ENCODE measurements around the gene PID1. TPM values are rescaled to one million over a fixed set of nuclear protein-coding genes. Genes with fewer than 3 reads are reported as not detected.

Gene PID1
- total RNA-seq, 1 donor from 2014 or later = 10.7 TPM

GRCh38 chr2:229089776-229090175 is 181.3 kb downstream of the PID1 start:
- Histone ChIP-seq H4K20me1 (ENCODE audit: insufficient read depth, low read length) (no peaks in the 10 kb centered on the region), H3K4me2 (ENCODE audit: low read length) (no peak overlapping the region), H3K4me1 (ENCODE audit: insufficient read depth, low read length) (no peaks in the 10 kb centered on the region), H2AFZ (ENCODE audit: low read depth, low read length) (no peak overlapping the region), H3K9ac (ENCODE audit: low read length) (no peak overlapping the region), H3K27ac (ENCODE audit: low read depth, low read length) (no peak overlapping the region), H3K4me3 (ENCODE audit: insufficient read depth, low read depth, low read length) (no peak overlapping the region), H3K9me3 (ENCODE audit: insufficient read depth, low read depth, low read length) (no peaks in the 10 kb centered on the region), H3K27me3 (ENCODE audit: insufficient read depth, low read length) (no peaks in the 10 kb centered on the region), H3K36me3 (ENCODE audit: insufficient read depth, low read length) (no peaks in the 10 kb centered on the region), H3K79me2 (ENCODE audit: insufficient read depth, low read length) (no peaks in the 10 kb centered on the region)
- peaks cover 17% of the 10 kb centered on the region for H3K4me1 Mint-ChIP-seq (ENCODE audit: low read depth, unreplicated experiment)
- peak; percentile 14 for DNase-seq (ENCODE audit: low read depth)
- FAIRE-seq = no peak
- peaks cover 5% of the 10 kb centered on the region for H3K36me3 Mint-ChIP-seq (ENCODE audit: low read depth, unreplicated experiment)
- H3K4me3 Mint-ChIP-seq (ENCODE audit: unreplicated experiment) = no peak overlapping the region
- H3K9me3 Mint-ChIP-seq (ENCODE audit: unreplicated experiment) = peaks cover 4% of the 10 kb centered on the region
- no peak overlapping the region for H3K27ac Mint-ChIP-seq (ENCODE audit: unreplicated experiment)
- TF ChIP-seq, protein P1, sequence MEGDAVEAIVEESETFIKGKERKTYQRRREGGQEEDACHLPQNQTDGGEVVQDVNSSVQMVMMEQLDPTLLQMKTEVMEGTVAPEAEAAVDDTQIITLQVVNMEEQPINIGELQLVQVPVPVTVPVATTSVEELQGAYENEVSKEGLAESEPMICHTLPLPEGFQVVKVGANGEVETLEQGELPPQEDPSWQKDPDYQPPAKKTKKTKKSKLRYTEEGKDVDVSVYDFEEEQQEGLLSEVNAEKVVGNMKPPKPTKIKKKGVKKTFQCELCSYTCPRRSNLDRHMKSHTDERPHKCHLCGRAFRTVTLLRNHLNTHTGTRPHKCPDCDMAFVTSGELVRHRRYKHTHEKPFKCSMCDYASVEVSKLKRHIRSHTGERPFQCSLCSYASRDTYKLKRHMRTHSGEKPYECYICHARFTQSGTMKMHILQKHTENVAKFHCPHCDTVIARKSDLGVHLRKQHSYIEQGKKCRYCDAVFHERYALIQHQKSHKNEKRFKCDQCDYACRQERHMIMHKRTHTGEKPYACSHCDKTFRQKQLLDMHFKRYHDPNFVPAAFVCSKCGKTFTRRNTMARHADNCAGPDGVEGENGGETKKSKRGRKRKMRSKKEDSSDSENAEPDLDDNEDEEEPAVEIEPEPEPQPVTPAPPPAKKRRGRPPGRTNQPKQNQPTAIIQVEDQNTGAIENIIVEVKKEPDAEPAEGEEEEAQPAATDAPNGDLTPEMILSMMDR (IDR thresholded peaks at IDR 0.05; ENCODE audit: insufficient read depth, low read depth, low read length) = no peak
- H3K27me3 Mint-ChIP-seq (ENCODE audit: low read depth, unreplicated experiment) = no peaks in the 10 kb centered on the region

DNA sequence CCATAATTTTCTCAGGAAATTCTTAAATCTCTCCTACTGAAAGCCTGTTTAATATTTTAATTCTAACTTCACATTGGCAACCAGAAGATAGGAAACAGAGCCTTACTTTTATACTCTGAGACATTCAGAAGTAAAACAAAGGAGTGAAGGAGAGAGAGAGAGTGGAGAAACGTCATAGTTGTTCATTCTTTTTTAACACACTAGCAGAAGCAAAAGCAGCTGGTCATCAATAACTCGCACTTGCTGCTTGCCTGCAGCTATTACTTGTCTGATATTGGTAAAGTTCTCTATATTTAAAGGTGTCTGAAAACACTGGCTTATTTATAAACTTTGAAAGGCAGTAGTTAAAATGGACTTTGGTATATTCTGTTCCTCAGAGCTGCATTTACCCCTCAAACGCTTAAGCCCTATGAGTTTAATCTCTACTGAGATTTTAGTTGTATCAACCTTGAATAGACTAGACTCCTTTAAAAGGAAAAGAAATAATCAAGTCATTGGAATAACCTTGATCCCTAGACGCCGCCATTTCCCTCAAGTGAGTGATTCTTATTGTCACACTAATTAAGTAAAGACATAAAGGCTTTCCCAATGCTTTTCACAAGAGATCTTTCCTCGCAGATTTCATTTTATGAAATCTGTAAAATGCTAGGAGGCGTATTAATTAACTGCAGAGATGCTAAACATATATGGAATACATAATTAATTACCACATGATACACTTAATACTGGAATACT is 182.0 kb downstream of the PID1 start:
- Histone ChIP-seq H3K9ac (ENCODE audit: low read length) (no peak overlapping the region), H3K79me2 (ENCODE audit: insufficient read depth, low read length) (no peaks in the 10 kb centered on the region), H3K27me3 (ENCODE audit: insufficient read depth, low read length) (no peaks in the 10 kb centered on the region), H3K9me3 (ENCODE audit: insufficient read depth, low read depth, low read length) (no peaks in the 10 kb centered on the region), H3K4me1 (ENCODE audit: insufficient read depth, low read length) (no peaks in the 10 kb centered on the region), H3K4me3 (ENCODE audit: insufficient read depth, low read depth, low read length) (no peak overlapping the region), H3K27ac (ENCODE audit: low read depth, low read length) (no peak overlapping the region), H2AFZ (ENCODE audit: low read depth, low read length) (no peak overlapping the region), H4K20me1 (ENCODE audit: insufficient read depth, low read length) (no peaks in the 10 kb centered on the region), H3K36me3 (ENCODE audit: insufficient read depth, low read length) (no peaks in the 10 kb centered on the region), H3K4me2 (ENCODE audit: low read length) (no peak overlapping the region)
- DNase-seq (ENCODE audit: low read depth) (no peak), FAIRE-seq (no peak)
- Mint-ChIP-seq H3K9me3 (ENCODE audit: unreplicated experiment) (peaks cover 4% of the 10 kb centered on the region), H3K4me3 (ENCODE audit: unreplicated experiment) (no peak overlapping the region), H3K4me1 (ENCODE audit: low read depth, unreplicated experiment) (peaks cover 17% of the 10 kb centered on the region), H3K27ac (ENCODE audit: unreplicated experiment) (no peak overlapping the region), H3K27me3 (ENCODE audit: low read depth, unreplicated experiment) (no peaks in the 10 kb centered on the region), H3K36me3 (ENCODE audit: low read depth, unreplicated experiment) (peaks cover 7% of the 10 kb centered on the region)
- TF ChIP-seq, protein P1 (IDR thresholded peaks at IDR 0.05; ENCODE audit: insufficient read depth, low read depth, low read length) = no peak

DNA sequence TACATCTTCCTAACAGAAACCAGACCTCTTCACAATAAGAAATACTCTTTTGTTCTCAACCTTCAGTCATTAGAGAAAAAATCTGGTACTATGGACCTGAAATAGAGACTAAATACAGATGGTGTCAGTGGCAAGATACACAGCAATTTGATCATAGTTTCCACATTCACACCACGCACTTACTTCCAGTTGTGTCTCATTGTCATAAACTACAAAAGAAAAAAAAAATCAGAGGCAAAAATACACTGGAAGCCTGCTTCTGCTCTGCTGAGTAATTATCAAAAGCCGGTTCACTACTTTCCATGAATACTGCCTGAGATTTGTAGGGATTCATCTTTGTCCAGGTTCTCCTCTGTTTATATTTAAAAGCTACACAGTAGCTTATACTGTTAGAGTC is 182.6 kb downstream of the PID1 start:
- Histone ChIP-seq H3K4me1 (ENCODE audit: insufficient read depth, low read length) (no peaks in the 10 kb centered on the region), H3K79me2 (ENCODE audit: insufficient read depth, low read length) (no peaks in the 10 kb centered on the region), H3K4me3 (ENCODE audit: insufficient read depth, low read depth, low read length) (no peak overlapping the region), H3K9ac (ENCODE audit: low read length) (no peak overlapping the region), H3K9me3 (ENCODE audit: insufficient read depth, low read depth, low read length) (no peaks in the 10 kb centered on the region), H4K20me1 (ENCODE audit: insufficient read depth, low read length) (no peaks in the 10 kb centered on the region), H3K27me3 (ENCODE audit: insufficient read depth, low read length) (no peaks in the 10 kb centered on the region), H2AFZ (ENCODE audit: low read depth, low read length) (no peak overlapping the region), H3K27ac (ENCODE audit: low read depth, low read length) (no peak overlapping the region), H3K4me2 (ENCODE audit: low read length) (no peak overlapping the region), H3K36me3 (ENCODE audit: insufficient read depth, low read length) (no peaks in the 10 kb centered on the region)
- no peak overlapping the region for H3K4me3 Mint-ChIP-seq (ENCODE audit: unreplicated experiment)
- FAIRE-seq (no peak), DNase-seq (ENCODE audit: low read depth) (no peak)
- TF ChIP-seq, protein P1 (IDR thresholded peaks at IDR 0.05; ENCODE audit: insufficient read depth, low read depth, low read length) = no peak
- no peak for TF ChIP-seq EZH2 (IDR thresholded peaks at IDR 0.05; ENCODE audit: insufficient read depth, low read length)
- H3K36me3 Mint-ChIP-seq (ENCODE audit: low read depth, unreplicated experiment) = peaks cover 5% of the 10 kb centered on the region
- H3K9me3 Mint-ChIP-seq (ENCODE audit: unreplicated experiment) = peaks cover 3% of the 10 kb centered on the region
- no peak overlapping the region for H3K27ac Mint-ChIP-seq (ENCODE audit: unreplicated experiment)
- no peaks in the 10 kb centered on the region for H3K27me3 Mint-ChIP-seq (ENCODE audit: low read depth, unreplicated experiment)
- peaks cover 17% of the 10 kb centered on the region for H3K4me1 Mint-ChIP-seq (ENCODE audit: low read depth, unreplicated experiment)
